ENCODE results near the gene SMARCA5. TPM values are rescaled to one million over a fixed set of nuclear protein-coding genes. Genes with fewer than 3 reads are reported as not detected.

Gene SMARCA5
- total and polyA plus RNA-seq, 7 donors, result 9.6 to 46.4 (median 35.3) TPM

DNA sequence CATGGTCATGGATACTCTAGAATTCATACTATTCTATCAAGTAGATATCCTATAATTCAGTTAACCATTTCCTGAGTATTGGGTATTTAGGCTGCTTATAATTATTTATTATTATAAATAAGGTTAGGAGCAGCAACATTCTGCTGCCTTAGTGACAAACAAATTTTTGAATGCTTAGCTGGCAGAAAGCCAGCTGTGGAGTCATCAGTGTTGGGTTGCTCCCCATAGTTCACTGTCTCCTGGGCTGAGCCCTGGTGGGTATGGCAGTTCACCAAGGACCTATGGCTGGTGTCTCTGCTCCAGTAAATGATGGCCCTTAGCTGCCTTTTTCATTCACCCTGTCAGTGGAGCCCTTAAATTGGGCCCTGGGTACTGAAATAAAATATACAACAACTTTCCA lies 61.8 kb downstream of the SMARCA5 start:
- no peaks in the 10 kb centered on the region for H3K4me1 ChIP-seq
- DNase-seq, result no peak
- no peak for TF ChIP-seq POLR2A (IDR thresholded peaks at IDR 0.05)
- intact Hi-C loops (cut with DNase I), result no loop called here
- H3K27ac ChIP-seq, result no peak overlapping the region
- H3K27me3 ChIP-seq, result no peaks in the 10 kb centered on the region
- H3K4me3 ChIP-seq, result no peak overlapping the region
- H3K36me3 ChIP-seq, result no peaks in the 10 kb centered on the region
- H3K9me3 ChIP-seq, result no peaks in the 10 kb centered on the region

DNA sequence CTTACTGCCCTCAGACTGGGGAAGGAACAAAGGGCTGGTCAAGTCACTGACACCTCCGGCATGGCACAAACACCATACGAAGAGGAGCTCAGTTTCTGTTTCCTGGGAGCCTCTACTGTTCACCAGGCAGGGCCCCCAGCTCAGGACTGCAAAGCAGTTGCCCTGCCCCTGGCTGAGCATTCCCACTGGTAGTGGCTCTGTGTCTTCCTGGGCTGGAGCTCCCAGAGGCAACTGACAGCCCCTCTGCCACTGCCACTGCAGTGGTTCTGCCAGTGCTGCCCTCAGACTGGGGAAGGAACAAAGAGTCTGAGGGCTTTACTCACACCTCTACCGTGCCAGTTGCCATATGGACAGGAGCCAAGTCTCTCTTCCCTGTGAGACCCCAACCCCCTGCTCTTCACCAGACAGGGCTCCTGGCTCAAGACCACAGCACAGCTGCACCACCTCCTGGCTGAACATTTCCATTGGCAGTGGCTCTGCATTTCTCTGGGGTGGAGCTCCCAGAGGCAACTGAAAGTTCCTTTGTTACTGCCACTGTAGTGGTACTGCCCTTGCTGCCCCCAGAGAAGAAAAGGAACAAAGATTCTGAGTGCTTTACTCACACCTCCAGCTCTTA lies 67.9 kb downstream of the SMARCA5 start:
- no peaks in the 10 kb centered on the region for H3K27me3 ChIP-seq
- H3K27ac ChIP-seq, result no peak overlapping the region
- TF ChIP-seq EP300 (IDR thresholded peaks at IDR 0.05), result no peak
- no peak overlapping the region for H3K4me3 ChIP-seq
- H3K9me3 ChIP-seq, result peaks cover 0 to 12% (median 4%) of the 10 kb centered on the region in 4 donors
- intact Hi-C loops (cut with DNase I), result no loop called here
- H3K4me1 ChIP-seq, result no peaks in the 10 kb centered on the region
- no peak for DNase-seq
- 86 to 94% methylated on average over 3 of the region's 3 CpGs for WGBS, 2 donors
- no peaks in the 10 kb centered on the region for H3K36me3 ChIP-seq

DNA sequence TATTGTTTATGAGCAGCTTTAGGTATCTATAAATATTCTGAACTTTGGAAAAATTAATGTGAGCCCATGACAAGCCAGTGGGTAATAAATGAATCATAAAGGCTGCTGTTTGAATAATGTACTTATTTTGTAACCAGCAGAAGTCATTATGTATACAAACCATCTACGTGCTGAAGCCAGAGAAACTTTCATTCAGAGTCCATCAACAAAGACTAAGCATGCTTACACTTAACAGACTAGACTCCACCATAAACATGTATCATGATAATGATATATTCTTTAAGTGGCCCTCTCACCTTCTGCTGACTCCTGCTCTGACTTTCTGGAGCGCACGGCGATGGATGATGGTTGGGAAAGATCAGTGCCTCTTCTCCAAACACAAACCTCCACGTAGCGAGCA lies 72.0 kb downstream of the SMARCA5 start:
- intact Hi-C loops (cut with DNase I), result no loop called here
- TF ChIP-seq EP300 (IDR thresholded peaks at IDR 0.05) (no peak), POLR2AphosphoS5 (IDR thresholded peaks at IDR 0.05) (no peak), POLR2A (IDR thresholded peaks at IDR 0.05) (no peak)
- TF ChIP-seq, protein P1, sequence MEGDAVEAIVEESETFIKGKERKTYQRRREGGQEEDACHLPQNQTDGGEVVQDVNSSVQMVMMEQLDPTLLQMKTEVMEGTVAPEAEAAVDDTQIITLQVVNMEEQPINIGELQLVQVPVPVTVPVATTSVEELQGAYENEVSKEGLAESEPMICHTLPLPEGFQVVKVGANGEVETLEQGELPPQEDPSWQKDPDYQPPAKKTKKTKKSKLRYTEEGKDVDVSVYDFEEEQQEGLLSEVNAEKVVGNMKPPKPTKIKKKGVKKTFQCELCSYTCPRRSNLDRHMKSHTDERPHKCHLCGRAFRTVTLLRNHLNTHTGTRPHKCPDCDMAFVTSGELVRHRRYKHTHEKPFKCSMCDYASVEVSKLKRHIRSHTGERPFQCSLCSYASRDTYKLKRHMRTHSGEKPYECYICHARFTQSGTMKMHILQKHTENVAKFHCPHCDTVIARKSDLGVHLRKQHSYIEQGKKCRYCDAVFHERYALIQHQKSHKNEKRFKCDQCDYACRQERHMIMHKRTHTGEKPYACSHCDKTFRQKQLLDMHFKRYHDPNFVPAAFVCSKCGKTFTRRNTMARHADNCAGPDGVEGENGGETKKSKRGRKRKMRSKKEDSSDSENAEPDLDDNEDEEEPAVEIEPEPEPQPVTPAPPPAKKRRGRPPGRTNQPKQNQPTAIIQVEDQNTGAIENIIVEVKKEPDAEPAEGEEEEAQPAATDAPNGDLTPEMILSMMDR (IDR thresholded peaks at IDR 0.05), result no peak
- Histone ChIP-seq H3K36me3 (no peaks in the 10 kb centered on the region), H3K4me3 (no peak overlapping the region), H3K4me1 (no peaks in the 10 kb centered on the region), H3K27me3 (no peaks in the 10 kb centered on the region), H3K27ac (no peak overlapping the region), H3K9me3 (peaks cover 0 to 12% (median 4%) of the 10 kb centered on the region in 4 donors)
- DNase-seq, result no peak
- 87 to 93% methylated on average over 6 of the region's 6 CpGs for WGBS, 2 donors

DNA sequence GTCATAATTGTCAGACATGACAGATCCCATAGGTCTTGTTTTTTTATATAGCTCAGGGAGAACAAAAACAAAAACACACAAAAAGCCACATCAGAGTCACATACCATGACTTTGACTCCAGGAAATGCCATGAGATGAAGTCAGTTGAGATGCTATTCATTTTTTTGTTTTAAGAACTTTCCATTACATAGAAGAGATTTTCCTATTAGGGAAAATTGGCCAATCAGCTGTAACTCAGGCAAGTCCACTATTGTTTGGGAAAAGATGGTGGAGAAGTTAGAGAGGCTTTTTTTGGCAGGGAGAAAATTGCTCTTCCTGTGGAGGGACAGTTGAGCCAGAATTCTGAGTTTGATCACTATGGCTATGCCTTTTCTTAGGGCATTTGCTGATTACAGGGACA lies 72.6 kb downstream of the SMARCA5 start:
- DNase-seq, result no peak
- TF ChIP-seq POLR2AphosphoS5 (IDR thresholded peaks at IDR 0.05) (no peak), POLR2A (IDR thresholded peaks at IDR 0.05) (no peak), EP300 (IDR thresholded peaks at IDR 0.05) (no peak)
- TF ChIP-seq, protein P1 (IDR thresholded peaks at IDR 0.05), result no peak
- no peak overlapping the region for H3K27ac ChIP-seq
- no peak overlapping the region for H3K4me3 ChIP-seq
- intact Hi-C loops (cut with DNase I), result no loop called here
- no peaks in the 10 kb centered on the region for H3K36me3 ChIP-seq
- H3K4me1 ChIP-seq, result no peaks in the 10 kb centered on the region
- no peaks in the 10 kb centered on the region for H3K27me3 ChIP-seq
- H3K9me3 ChIP-seq, result peaks cover 0 to 12% (median 4%) of the 10 kb centered on the region in 4 donors

DNA sequence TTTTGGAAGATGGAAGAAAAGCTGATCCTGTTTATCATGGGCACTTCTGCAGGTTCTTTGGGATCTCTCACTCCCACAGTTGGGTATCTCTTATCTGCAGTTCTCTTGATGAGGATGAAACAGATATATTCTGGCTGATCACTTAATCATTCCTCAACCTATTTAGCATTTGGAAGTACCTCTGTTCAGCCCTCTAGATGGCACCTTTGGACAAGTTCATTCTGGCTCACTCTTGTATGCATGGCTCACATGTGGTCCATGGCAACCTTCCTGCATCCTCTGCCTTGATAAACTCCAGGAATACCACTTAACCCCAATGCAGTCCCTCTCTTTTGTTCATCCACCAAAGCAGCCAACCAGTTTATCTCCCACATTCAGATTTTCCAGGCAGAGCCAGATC lies 74.2 kb downstream of the SMARCA5 start:
- TF ChIP-seq POLR2A (IDR thresholded peaks at IDR 0.05) (no peak), EP300 (IDR thresholded peaks at IDR 0.05) (no peak), POLR2AphosphoS5 (IDR thresholded peaks at IDR 0.05) (no peak)
- TF ChIP-seq, protein P1 (IDR thresholded peaks at IDR 0.05), result no peak
- H3K27me3 ChIP-seq, result no peaks in the 10 kb centered on the region

DNA sequence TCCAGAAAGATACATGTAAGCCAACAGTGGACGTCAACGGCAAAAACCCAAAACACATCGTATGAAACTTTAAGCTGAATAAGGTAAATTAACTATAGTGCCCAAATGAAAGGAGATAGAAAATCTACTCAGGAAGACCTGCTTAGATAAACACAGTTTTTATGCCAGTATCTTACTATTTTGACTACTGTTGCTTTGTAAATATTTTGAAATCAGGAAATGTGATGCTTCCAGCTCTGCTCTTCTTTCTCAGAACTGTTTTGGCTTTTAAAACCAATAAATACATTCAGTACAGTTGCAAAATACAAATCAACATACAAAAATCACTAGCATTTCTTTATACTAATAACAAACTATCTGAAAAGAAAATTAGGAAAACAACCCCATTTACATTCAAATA lies 83.8 kb downstream of the SMARCA5 start:
- Histone ChIP-seq H3K4me1 (peaks cover 0 to 16% (median 14%) of the 10 kb centered on the region in 4 donors), H3K27me3 (no peaks in the 10 kb centered on the region), H3K4me3 (no peak overlapping the region), H3K9me3 (no peaks in the 10 kb centered on the region), H3K27ac (no peak overlapping the region), H3K36me3 (no peaks in the 10 kb centered on the region)
- intact Hi-C loops (cut with DNase I), result no loop called here
- TF ChIP-seq POLR2A (IDR thresholded peaks at IDR 0.05), result no peak
- 91 to 95% methylated on average over 3 of the region's 3 CpGs for WGBS, 2 donors
- DNase-seq, result no peak

More for the DNA sequence above, 74.2 kb downstream of the SMARCA5 start:
- DNase-seq, result no peak
- Histone ChIP-seq H3K4me3 (no peak overlapping the region), H3K4me1 (no peaks in the 10 kb centered on the region), H3K9me3 (peaks cover 0 to 12% (median 4%) of the 10 kb centered on the region in 4 donors), H3K27ac (no peak overlapping the region), H3K36me3 (no peaks in the 10 kb centered on the region)
- intact Hi-C loops (cut with DNase I), result no loop called here
